Thoracic aorta (tissue), 2 donors: ENCODE data around the gene MEX3C. TPM values are rescaled to one million over a fixed set of nuclear protein-coding genes. Genes with fewer than 3 reads are reported as not detected.

Source experiments
- ATAC-seq: fragments of 150-250 bp; one replicate; pipeline ENCODE4 v1.8.0; 2017; ENCODE audit warnings: low read depth; ENCODE audit not compliant: insufficient number of reproducible peaks, low FRiP score
- DNase-seq: peaks from one replicate; pipeline ENCODE4 v3.0.0-alpha.2; 2020; ENCODE audit warnings: low spot score
- H3K27ac ChIP-seq, 2 donors: fragments of 200-600 bp; sonication (generic); 1 replicate in 1 of 2; 2 replicates in 1 of 2; pipeline ENCODE4 v1.5.1; 2016; ENCODE audit warnings: mild to moderate bottlenecking in 2 of 2, moderate library complexity in 2 of 2
- H3K27me3 ChIP-seq: fragments of 200-600 bp; sonication (generic); replicated peaks from 2 replicates; pipeline ENCODE4 v1.6.0; 2016; ENCODE audit warnings: mild to moderate bottlenecking; ENCODE audit not compliant: insufficient read depth
- H3K36me3 ChIP-seq: fragments of 200-600 bp; sonication (generic); one replicate; pipeline ENCODE4 v1.5.1; 2016
- H3K4me1 ChIP-seq, 2 donors: fragments of 200-600 bp; sonication (generic); 1 replicate in 1 of 2; 2 replicates in 1 of 2; pipeline versions ENCODE4 v1.5.1 to v1.6.0; 2016; ENCODE audit warnings: low read depth in 2 of 2, mild to moderate bottlenecking in 1 of 2; ENCODE audit not compliant: control insufficient read depth in 1 of 2
- H3K4me3 ChIP-seq: fragments of 200-600 bp; sonication (generic); 2 replicates; pipeline ENCODE4 v1.5.1; 2016; ENCODE audit warnings: mild to moderate bottlenecking
- H3K9me3 ChIP-seq: fragments of 200-600 bp; sonication (generic); 2 replicates; pipeline ENCODE4 v1.5.1; 2016
- CTCF ChIP-seq: fragments of 200-600 bp; sonication (generic); IDR thresholded peaks from one replicate; pipeline ENCODE4 v1.5.1; 2019; ENCODE audit warnings: antibody characterized with exemption
- total RNA-seq, 2 donors: library from RNA; depleted of rRNA; stranded (reverse); fragments of >200 nt; gene quantifications; one replicate each; pipeline versions ENCODE4 v1.1.0 to v1.2.3, GENCODE V29; 2016

The MEX3C gene
- total RNA-seq, 2 donors from 2014 or later: 19.0 to 36.3 TPM

- no peak for ATAC-seq
Measured at GRCh38 chr18:51132256-51132935, 65.1 kb downstream of the MEX3C start.

GRCh38 chr18:51128533-51128932, 68.9 kb downstream of the MEX3C start:
- no peaks in the 10 kb centered on the region for H3K27me3 ChIP-seq
- DNase-seq: no peak
- no peak overlapping the region for H3K27ac ChIP-seq
- H3K4me3 ChIP-seq: no peak overlapping the region
- ATAC-seq: no peak
- no peaks in the 10 kb centered on the region for H3K36me3 ChIP-seq
- H3K4me1 ChIP-seq: peaks cover 0 to 11% of the 10 kb centered on the region in 2 donors
- no peak for TF ChIP-seq CTCF
- H3K9me3 ChIP-seq: no peaks in the 10 kb centered on the region

More at GRCh38 chr18:51132256-51132935, 65.1 kb downstream of the MEX3C start:
- Histone ChIP-seq H3K4me1 (peaks cover 0 to 14% of the 10 kb centered on the region in 2 donors), H3K27me3 (no peaks in the 10 kb centered on the region), H3K27ac (no peak overlapping the region), H3K36me3 (no peaks in the 10 kb centered on the region), H3K9me3 (no peaks in the 10 kb centered on the region), H3K4me3 (no peak overlapping the region)
- no peak for DNase-seq
- TF ChIP-seq CTCF: no peak

- no peak for TF ChIP-seq CTCF
- Histone ChIP-seq H3K4me3 (no peak overlapping the region), H3K9me3 (no peaks in the 10 kb centered on the region), H3K27ac (no peak overlapping the region), H3K4me1 (peaks cover 0 to 2% of the 10 kb centered on the region in 2 donors), H3K36me3 (no peaks in the 10 kb centered on the region), H3K27me3 (no peaks in the 10 kb centered on the region)
- ATAC-seq (no peak), DNase-seq (no peak)
Measured at GRCh38 chr18:51127664-51128063, 69.8 kb downstream of the MEX3C start.

GRCh38 chr18:51125976-51126375, 71.5 kb downstream of the MEX3C start:
- ATAC-seq (no peak), DNase-seq (no peak)
- H3K4me1 ChIP-seq: no peaks in the 10 kb centered on the region
- H3K27ac ChIP-seq: no peak overlapping the region
- H3K4me3 ChIP-seq: no peak overlapping the region
- no peak for TF ChIP-seq CTCF
- H3K36me3 ChIP-seq: no peaks in the 10 kb centered on the region
- H3K9me3 ChIP-seq: no peaks in the 10 kb centered on the region
- no peaks in the 10 kb centered on the region for H3K27me3 ChIP-seq

Other genes starting within 250 kb of the MEX3C start
- gene ELAC1, start 229.6 kb downstream of the MEX3C start, total RNA-seq: 1 to 10 TPM; 2.6 to 5.6 TPM
- gene SMAD4, start 167.5 kb downstream of the MEX3C start, total RNA-seq: 100 to 1,000 TPM; 115 to 155 TPM